Measurements from ENCODE around the gene MTMR3. TPM values are rescaled to one million over a fixed set of nuclear protein-coding genes. Genes with fewer than 3 reads are reported as not detected.

Gene MTMR3
- total RNA-seq, 1 donor from 2014 or later = 20.6 TPM

GRCh38 chr22:29936186-29936585 is 53.2 kb downstream of the MTMR3 start:
- H3K36me3 Mint-ChIP-seq (ENCODE audit: low read depth) = peaks cover 2% of the 10 kb centered on the region
- no peaks in the 10 kb centered on the region for H3K9me3 Mint-ChIP-seq
- H3K4me1 Mint-ChIP-seq (ENCODE audit: low read depth) = peaks cover 18% of the 10 kb centered on the region
- intact Hi-C loops (cut with micrococcal nuclease) = no loop called here
- no peak for DNase-seq (ENCODE audit: low spot score)
- H3K27ac Mint-ChIP-seq = no peak overlapping the region
- H3K27me3 Mint-ChIP-seq (ENCODE audit: insufficient read depth) = peaks cover 2% of the 10 kb centered on the region
- H3K4me3 Mint-ChIP-seq = no peak overlapping the region

GRCh38 chr22:29937940-29938693 is 55.1 kb downstream of the MTMR3 start:
- H3K4me3 Mint-ChIP-seq = no peak overlapping the region
- peaks cover 2% of the 10 kb centered on the region for H3K27me3 Mint-ChIP-seq (ENCODE audit: insufficient read depth)
- intact Hi-C loops (cut with micrococcal nuclease) = no loop called here
- H3K36me3 Mint-ChIP-seq (ENCODE audit: low read depth) = peaks cover 2% of the 10 kb centered on the region
- H3K4me1 Mint-ChIP-seq (ENCODE audit: low read depth) = peaks cover 10% of the 10 kb centered on the region
- no peaks in the 10 kb centered on the region for H3K9me3 Mint-ChIP-seq
- H3K27ac Mint-ChIP-seq = no peak overlapping the region
- DNase-seq (ENCODE audit: low spot score) = no peak

GRCh38 chr22:29940526-29940925 is 57.6 kb downstream of the MTMR3 start:
- H3K36me3 Mint-ChIP-seq (ENCODE audit: low read depth) = peaks cover 2% of the 10 kb centered on the region
- no peak for DNase-seq (ENCODE audit: low spot score)
- peaks cover 2% of the 10 kb centered on the region for H3K27me3 Mint-ChIP-seq (ENCODE audit: insufficient read depth)
- H3K4me3 Mint-ChIP-seq = no peak overlapping the region
- peaks cover 20% of the 10 kb centered on the region for H3K4me1 Mint-ChIP-seq (ENCODE audit: low read depth)
- intact Hi-C loops (cut with micrococcal nuclease) = no loop called here
- H3K27ac Mint-ChIP-seq = no peak overlapping the region
- H3K9me3 Mint-ChIP-seq = no peaks in the 10 kb centered on the region

GRCh38 chr22:29944339-29944738 is 61.4 kb downstream of the MTMR3 start:
- Mint-ChIP-seq H3K4me3 (no peak overlapping the region), H3K27ac (no peak overlapping the region), H3K36me3 (ENCODE audit: low read depth) (peaks cover 2% of the 10 kb centered on the region), H3K27me3 (ENCODE audit: insufficient read depth) (peaks cover 6% of the 10 kb centered on the region), H3K9me3 (no peaks in the 10 kb centered on the region), H3K4me1 (ENCODE audit: low read depth) (peaks cover 15% of the 10 kb centered on the region)
- DNase-seq (ENCODE audit: low spot score) = no peak
- intact Hi-C loops (cut with micrococcal nuclease) = no loop called here

- Mint-ChIP-seq H3K9me3 (no peaks in the 10 kb centered on the region), H3K4me3 (no peak overlapping the region), H3K27me3 (ENCODE audit: insufficient read depth) (peaks cover 6% of the 10 kb centered on the region), H3K4me1 (ENCODE audit: low read depth) (peaks cover 15% of the 10 kb centered on the region), H3K36me3 (ENCODE audit: low read depth) (no peaks in the 10 kb centered on the region), H3K27ac (no peak overlapping the region)
- no peak for DNase-seq (ENCODE audit: low spot score)
- intact Hi-C loops (cut with micrococcal nuclease) = no loop called here
Observed at GRCh38 chr22:29945435-29945834, 62.5 kb downstream of the MTMR3 start.

GRCh38 chr22:29946220-29946619 is 63.2 kb downstream of the MTMR3 start:
- no peak overlapping the region for H3K27ac Mint-ChIP-seq
- H3K4me1 Mint-ChIP-seq (ENCODE audit: low read depth) = peaks cover 10% of the 10 kb centered on the region
- H3K27me3 Mint-ChIP-seq (ENCODE audit: insufficient read depth) = peaks cover 6% of the 10 kb centered on the region
- H3K9me3 Mint-ChIP-seq = no peaks in the 10 kb centered on the region
- DNase-seq (ENCODE audit: low spot score) = no peak
- intact Hi-C loops (cut with micrococcal nuclease) = no loop called here
- no peaks in the 10 kb centered on the region for H3K36me3 Mint-ChIP-seq (ENCODE audit: low read depth)
- H3K4me3 Mint-ChIP-seq = no peak overlapping the region

GRCh38 chr22:29947410-29948384 is 64.7 kb downstream of the MTMR3 start:
- Mint-ChIP-seq H3K27ac (no peak overlapping the region), H3K27me3 (ENCODE audit: insufficient read depth) (peaks cover 6% of the 10 kb centered on the region), H3K4me1 (ENCODE audit: low read depth) (peaks cover 14% of the 10 kb centered on the region), H3K36me3 (ENCODE audit: low read depth) (no peaks in the 10 kb centered on the region), H3K4me3 (no peak overlapping the region), H3K9me3 (no peaks in the 10 kb centered on the region)
- DNase-seq (ENCODE audit: low spot score) = no peak
- intact Hi-C loops (cut with micrococcal nuclease) = no loop called here

- peaks cover 14% of the 10 kb centered on the region for H3K4me1 Mint-ChIP-seq (ENCODE audit: low read depth)
- H3K27ac Mint-ChIP-seq = no peak overlapping the region
- peaks cover 6% of the 10 kb centered on the region for H3K27me3 Mint-ChIP-seq (ENCODE audit: insufficient read depth)
- intact Hi-C loops (cut with micrococcal nuclease) = no loop called here
- no peaks in the 10 kb centered on the region for H3K36me3 Mint-ChIP-seq (ENCODE audit: low read depth)
- no peaks in the 10 kb centered on the region for H3K9me3 Mint-ChIP-seq
- H3K4me3 Mint-ChIP-seq = no peak overlapping the region
- DNase-seq (ENCODE audit: low spot score) = no peak
Observed at GRCh38 chr22:29948385-29948769, 65.4 kb downstream of the MTMR3 start.

- H3K9me3 Mint-ChIP-seq = no peaks in the 10 kb centered on the region
- H3K36me3 Mint-ChIP-seq (ENCODE audit: low read depth) = no peaks in the 10 kb centered on the region
- intact Hi-C loops (cut with micrococcal nuclease) = no loop called here
- H3K27me3 Mint-ChIP-seq (ENCODE audit: insufficient read depth) = peaks cover 6% of the 10 kb centered on the region
- H3K4me1 Mint-ChIP-seq (ENCODE audit: low read depth) = peaks cover 5% of the 10 kb centered on the region
- no peak overlapping the region for H3K4me3 Mint-ChIP-seq
- no peak overlapping the region for H3K27ac Mint-ChIP-seq
- DNase-seq (ENCODE audit: low spot score) = no peak
Observed at GRCh38 chr22:29949872-29950271, 66.9 kb downstream of the MTMR3 start.

- DNase-seq (ENCODE audit: low spot score) = no peak
- no peak overlapping the region for H3K27ac Mint-ChIP-seq
- no peaks in the 10 kb centered on the region for H3K36me3 Mint-ChIP-seq (ENCODE audit: low read depth)
- no peak overlapping the region for H3K4me3 Mint-ChIP-seq
- peaks cover 5% of the 10 kb centered on the region for H3K4me1 Mint-ChIP-seq (ENCODE audit: low read depth)
- no peaks in the 10 kb centered on the region for H3K9me3 Mint-ChIP-seq
- intact Hi-C loops (cut with micrococcal nuclease) = no loop called here
- H3K27me3 Mint-ChIP-seq (ENCODE audit: insufficient read depth) = no peaks in the 10 kb centered on the region
Observed at GRCh38 chr22:29951791-29952413, 68.9 kb downstream of the MTMR3 start.

GRCh38 chr22:29954203-29954855 is 71.4 kb downstream of the MTMR3 start:
- Mint-ChIP-seq H3K27me3 (ENCODE audit: insufficient read depth) (no peaks in the 10 kb centered on the region), H3K4me1 (ENCODE audit: low read depth) (peaks cover 12% of the 10 kb centered on the region), H3K9me3 (no peaks in the 10 kb centered on the region), H3K27ac (no peak overlapping the region), H3K4me3 (no peak overlapping the region), H3K36me3 (ENCODE audit: low read depth) (peaks cover 3% of the 10 kb centered on the region)
- intact Hi-C loops (cut with micrococcal nuclease) = no loop called here
- DNase-seq (ENCODE audit: low spot score) = no peak

- Mint-ChIP-seq H3K4me1 (ENCODE audit: low read depth) (peaks cover 8% of the 10 kb centered on the region), H3K36me3 (ENCODE audit: low read depth) (peaks cover 3% of the 10 kb centered on the region), H3K27me3 (ENCODE audit: insufficient read depth) (no peaks in the 10 kb centered on the region), H3K27ac (no peak overlapping the region), H3K9me3 (no peaks in the 10 kb centered on the region), H3K4me3 (no peak overlapping the region)
- intact Hi-C loops (cut with micrococcal nuclease) = no loop called here
- no peak for DNase-seq (ENCODE audit: low spot score)
Observed at GRCh38 chr22:29956680-29957079, 73.7 kb downstream of the MTMR3 start.

Measured in activated T-helper 1 cell treated with anti-CD3 and anti-CD28 coated beads, Interleukin-12 subunit alpha, Interleukin-12 subunit beta, Interleukin-2, Interleukin-4 antibody, amounts not matched to agents 30 ng/mL and 10 ng/mL and 1 ng/mL, durations not matched to agents 14 hours and 24 hours and 36 hours (primary cell).